ENCODE data around the gene ZSCAN16. TPM values are rescaled to one million over a fixed set of nuclear protein-coding genes. Genes with fewer than 3 reads are reported as not detected.

ZSCAN16 gene
- total and polyA plus RNA-seq, 9 donors: 2.6 to 4.4 (median 3.2) TPM

DNA sequence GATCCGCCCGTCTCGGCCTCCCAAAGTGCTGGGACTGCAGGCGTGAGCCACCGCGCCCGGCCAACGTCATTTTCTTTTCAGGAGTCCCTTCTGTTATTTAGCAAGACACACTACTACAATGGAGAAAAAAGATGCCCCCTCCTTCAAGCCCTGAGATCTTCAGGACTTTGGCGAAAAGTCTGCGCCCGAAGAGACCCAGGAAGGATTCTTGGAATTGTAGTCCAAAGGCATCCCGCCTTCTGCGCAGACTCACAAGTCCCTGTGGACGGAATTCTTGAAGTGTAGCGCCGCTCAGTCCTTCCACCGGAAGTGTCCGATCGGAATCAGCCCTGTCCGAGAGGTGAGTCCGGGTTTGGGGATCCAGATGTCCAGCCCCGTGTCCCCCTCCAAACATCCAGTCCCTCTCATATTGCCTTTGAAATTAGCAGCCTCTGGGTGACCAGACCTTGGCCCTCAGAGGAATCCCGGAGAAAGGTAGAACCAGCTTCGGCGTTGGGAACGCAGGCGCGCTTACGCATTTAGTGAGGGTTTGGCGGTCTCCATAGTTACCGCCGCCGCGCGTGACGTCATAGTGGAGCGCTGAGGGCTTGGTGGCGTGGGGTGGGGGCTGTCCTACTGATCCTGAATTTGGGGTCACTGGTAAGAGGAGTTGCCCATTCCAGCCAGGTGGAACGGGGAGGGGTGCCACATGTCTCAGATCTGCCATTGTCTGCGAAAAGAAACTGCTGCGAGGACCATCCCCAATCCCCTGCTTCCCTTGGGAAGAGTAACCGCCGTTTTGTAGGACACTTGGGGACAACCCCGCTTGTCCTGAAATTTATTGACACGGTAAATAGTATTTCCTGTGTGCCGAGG lies 43.6 kb upstream of the ZSCAN16 start:
- 0 to 1% (median 1%) methylated on average over 46 of the region's 46 CpGs for WGBS, 3 donors
- Histone ChIP-seq H3K9me3 (no peaks in the 10 kb centered on the region), H3K4me3 (peak overlapping the region; percentile 44), H3K27ac (peak overlapping the region; percentile 43 to 77), H3K27me3 (no peaks in the 10 kb centered on the region), H3K4me1 (ENCODE audit: insufficient read depth) (peaks cover 5% of the 10 kb centered on the region), H3K36me3 (no peaks in the 10 kb centered on the region)
- DNase-seq: peak; percentile 92 to 96 (median 94)
- intact Hi-C loops (cut with DNase I): loop anchor here in 1 of 4 donors (10.0 kb wide), 1 partner anchor 606 kb away; the partner anchor contains the start of gene ZNF184
- no peak for TF ChIP-seq EP300 (IDR thresholded peaks at IDR 0.05)
- TF ChIP-seq POLR2A (IDR thresholded peaks at IDR 0.05): peak; percentile 51

- TF ChIP-seq POLR2A (IDR thresholded peaks at IDR 0.05) (no peak), EP300 (IDR thresholded peaks at IDR 0.05) (no peak), CTCF (IDR thresholded peaks at IDR 0.05) (no peak)
- Histone ChIP-seq H3K27ac (peak overlapping the region; percentile 43 to 77), H3K4me3 (peak overlapping the region; percentile 44), H3K36me3 (no peaks in the 10 kb centered on the region), H3K4me1 (ENCODE audit: insufficient read depth) (peaks cover 5% of the 10 kb centered on the region), H3K9me3 (no peaks in the 10 kb centered on the region), H3K27me3 (no peaks in the 10 kb centered on the region)
- no peak for DNase-seq
- 10 to 14% (median 10%) methylated on average over 4 of the region's 4 CpGs for WGBS, 3 donors
- intact Hi-C loops (cut with DNase I): loop anchor here in 1 of 4 donors (10.0 kb wide), 1 partner anchor 607 kb away; the partner anchor contains the start of gene ZNF184
These were observed 43.0 kb upstream of the ZSCAN16 start for GRCh38 chr6:28081486-28081751.

DNA sequence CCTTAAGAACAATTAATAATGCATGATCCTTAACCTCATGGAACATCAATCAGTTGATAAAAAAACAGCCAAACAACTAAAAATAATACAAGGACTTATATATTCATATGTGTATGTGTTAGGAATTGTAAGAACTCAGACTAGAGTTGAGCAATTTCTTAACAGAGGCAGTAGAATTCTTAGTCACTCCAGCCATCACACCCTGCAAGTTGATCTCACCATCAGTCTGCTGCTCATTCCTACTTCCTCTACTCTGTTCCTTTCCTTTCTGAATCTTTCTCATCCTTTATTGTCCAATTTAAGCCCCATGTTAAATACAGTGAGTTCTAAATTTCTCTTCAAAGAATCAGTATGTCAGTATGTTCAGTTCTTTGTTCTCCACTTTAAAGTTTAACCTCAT lies 41.5 kb upstream of the ZSCAN16 start:
- intact Hi-C loops (cut with DNase I): loop anchor here in 1 of 4 donors (10.0 kb wide), 1 partner anchor 608 kb away; the partner anchor contains the start of gene ZNF184
- Histone ChIP-seq H3K9me3 (no peaks in the 10 kb centered on the region), H3K27me3 (no peaks in the 10 kb centered on the region), H3K4me1 (ENCODE audit: insufficient read depth) (peaks cover 5% of the 10 kb centered on the region), H3K36me3 (no peaks in the 10 kb centered on the region), H3K4me3 (no peak overlapping the region), H3K27ac (no peak overlapping the region)
- TF ChIP-seq CTCF (IDR thresholded peaks at IDR 0.05) (no peak), POLR2A (IDR thresholded peaks at IDR 0.05) (no peak), EP300 (IDR thresholded peaks at IDR 0.05) (no peak)
- DNase-seq: no peak

- H3K9me3 ChIP-seq: peaks cover 0 to 6% of the 10 kb centered on the region in 2 donors
- peaks cover 2% of the 10 kb centered on the region for H3K4me1 ChIP-seq (ENCODE audit: insufficient read depth)
- no peak overlapping the region for H3K4me3 ChIP-seq
- no peak for TF ChIP-seq CTCF (IDR thresholded peaks at IDR 0.05)
- TF ChIP-seq POLR2A (IDR thresholded peaks at IDR 0.05): no peak
- TF ChIP-seq EP300 (IDR thresholded peaks at IDR 0.05): no peak
- H3K36me3 ChIP-seq: no peaks in the 10 kb centered on the region
- intact Hi-C loops (cut with DNase I): loop anchor here in 1 of 4 donors (10.0 kb wide), 1 partner anchor 614 kb away; the partner anchor contains the start of gene ZNF184
- 93 to 95% (median 94%) methylated on average over 5 of the region's 5 CpGs for WGBS, 3 donors
- H3K27ac ChIP-seq: no peak overlapping the region
- DNase-seq: no peak
- H3K27me3 ChIP-seq: no peaks in the 10 kb centered on the region
These were observed 35.4 kb upstream of the ZSCAN16 start for GRCh38 chr6:28089054-28089453.

Data from ovary (tissue), 9 donors.